Measurements from ENCODE around the gene CFAP410. TPM values are rescaled to one million over a fixed set of nuclear protein-coding genes. Genes with fewer than 3 reads are reported as not detected.

The CFAP410 gene
- total and polyA plus RNA-seq, 2 experiments from 2014 or later = 34.0 to 46.7 TPM

DNA sequence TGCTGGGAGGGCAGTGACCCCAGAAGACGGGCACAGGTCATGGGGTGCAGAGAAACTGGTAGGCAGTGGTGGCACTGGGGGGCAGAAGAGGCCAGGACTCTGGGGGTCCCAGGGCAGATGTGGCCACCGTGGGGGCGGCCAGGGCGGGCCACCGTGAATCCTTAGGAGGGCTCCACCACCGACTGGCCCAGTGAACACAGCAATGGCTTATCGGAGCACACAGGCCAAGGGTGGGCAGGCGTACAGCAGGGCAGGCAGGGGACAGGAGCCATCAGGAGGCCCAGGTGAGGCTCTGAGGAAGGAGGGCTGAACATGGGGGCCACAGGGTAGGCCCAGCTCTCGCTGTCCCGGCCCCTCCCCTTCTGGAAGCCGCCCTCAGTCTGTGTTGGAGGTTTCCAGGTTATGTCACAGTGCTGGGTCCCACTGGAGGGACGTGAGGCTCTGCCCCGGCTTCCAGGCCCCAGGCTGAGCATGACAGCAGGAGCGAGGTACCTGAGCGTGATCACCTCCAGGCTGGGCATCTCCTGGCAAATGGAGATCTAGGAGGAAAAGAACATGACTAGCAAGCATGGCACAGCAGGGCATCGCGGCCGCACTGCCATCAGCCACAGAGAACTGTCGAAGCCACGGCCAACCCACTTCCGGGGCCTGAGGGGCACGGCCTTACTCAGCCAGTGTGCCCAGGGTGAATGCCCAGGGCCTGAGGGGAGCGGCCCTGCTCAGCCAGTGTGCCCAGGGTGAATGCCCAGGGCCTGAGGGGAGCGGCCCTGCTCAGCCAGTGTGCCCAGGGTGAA is 3.7 kb downstream of the CFAP410 start:
- Histone ChIP-seq H3K4me1 (ENCODE audit: low read depth) (peaks cover 4% of the 10 kb centered on the region), H3K36me3 (no peaks in the 10 kb centered on the region), H3K27ac (no peak overlapping the region), H3K9me3 (ENCODE audit: low read depth) (no peaks in the 10 kb centered on the region), H3K4me3 (no peak overlapping the region), H3K27me3 (no peaks in the 10 kb centered on the region)
- no peak for DNase-seq (ENCODE audit: low read depth in 1 of 2, low spot score in 1 of 2)
- TF ChIP-seq, protein P1, sequence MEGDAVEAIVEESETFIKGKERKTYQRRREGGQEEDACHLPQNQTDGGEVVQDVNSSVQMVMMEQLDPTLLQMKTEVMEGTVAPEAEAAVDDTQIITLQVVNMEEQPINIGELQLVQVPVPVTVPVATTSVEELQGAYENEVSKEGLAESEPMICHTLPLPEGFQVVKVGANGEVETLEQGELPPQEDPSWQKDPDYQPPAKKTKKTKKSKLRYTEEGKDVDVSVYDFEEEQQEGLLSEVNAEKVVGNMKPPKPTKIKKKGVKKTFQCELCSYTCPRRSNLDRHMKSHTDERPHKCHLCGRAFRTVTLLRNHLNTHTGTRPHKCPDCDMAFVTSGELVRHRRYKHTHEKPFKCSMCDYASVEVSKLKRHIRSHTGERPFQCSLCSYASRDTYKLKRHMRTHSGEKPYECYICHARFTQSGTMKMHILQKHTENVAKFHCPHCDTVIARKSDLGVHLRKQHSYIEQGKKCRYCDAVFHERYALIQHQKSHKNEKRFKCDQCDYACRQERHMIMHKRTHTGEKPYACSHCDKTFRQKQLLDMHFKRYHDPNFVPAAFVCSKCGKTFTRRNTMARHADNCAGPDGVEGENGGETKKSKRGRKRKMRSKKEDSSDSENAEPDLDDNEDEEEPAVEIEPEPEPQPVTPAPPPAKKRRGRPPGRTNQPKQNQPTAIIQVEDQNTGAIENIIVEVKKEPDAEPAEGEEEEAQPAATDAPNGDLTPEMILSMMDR (IDR thresholded peaks at IDR 0.05; ENCODE audit: low read depth, low read length) = no peak

DNA sequence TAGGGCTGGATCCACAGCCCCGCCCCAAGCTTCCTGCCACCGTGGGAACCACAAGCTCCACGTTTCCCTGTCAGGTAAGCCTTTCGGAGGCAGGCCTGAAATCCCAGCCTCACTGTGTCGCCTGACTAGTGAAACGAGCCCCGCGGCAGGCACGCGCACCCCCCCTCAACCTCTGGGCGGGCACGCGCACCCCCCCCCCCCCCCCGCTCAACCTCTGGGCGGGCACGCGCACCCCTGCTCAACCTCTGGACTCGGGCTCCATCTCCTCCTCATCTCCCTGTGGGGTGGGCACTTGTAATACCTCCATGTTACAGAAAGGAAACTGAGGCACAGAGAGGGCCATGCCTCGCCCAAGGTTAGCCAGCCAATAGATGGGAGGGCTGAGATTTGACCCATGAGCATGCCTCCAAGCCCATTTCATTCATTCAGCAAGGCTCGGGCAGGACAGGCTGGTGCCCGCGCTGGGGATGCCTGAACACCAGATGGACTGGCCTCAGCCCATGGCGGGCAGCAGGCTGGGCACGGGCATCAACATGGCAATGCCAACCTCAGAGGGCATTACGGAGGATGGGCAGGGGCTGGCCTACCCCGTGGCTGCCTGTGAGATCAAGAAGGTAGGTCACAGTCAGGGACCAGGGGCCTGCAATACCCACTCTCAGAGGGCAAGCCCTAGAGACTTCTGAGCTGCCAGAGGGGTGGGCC is 4.7 kb downstream of the CFAP410 start:
- Histone ChIP-seq H3K9me3 (ENCODE audit: low read depth) (no peaks in the 10 kb centered on the region), H3K4me3 (no peak overlapping the region), H3K4me1 (ENCODE audit: low read depth) (peaks cover 4% of the 10 kb centered on the region), H3K36me3 (no peaks in the 10 kb centered on the region), H3K27me3 (no peaks in the 10 kb centered on the region), H3K27ac (no peak overlapping the region)
- DNase-seq (ENCODE audit: low read depth in 1 of 2, low spot score in 1 of 2) = no peak
- TF ChIP-seq, protein P1 (IDR thresholded peaks at IDR 0.05; ENCODE audit: low read depth, low read length) = no peak

DNA sequence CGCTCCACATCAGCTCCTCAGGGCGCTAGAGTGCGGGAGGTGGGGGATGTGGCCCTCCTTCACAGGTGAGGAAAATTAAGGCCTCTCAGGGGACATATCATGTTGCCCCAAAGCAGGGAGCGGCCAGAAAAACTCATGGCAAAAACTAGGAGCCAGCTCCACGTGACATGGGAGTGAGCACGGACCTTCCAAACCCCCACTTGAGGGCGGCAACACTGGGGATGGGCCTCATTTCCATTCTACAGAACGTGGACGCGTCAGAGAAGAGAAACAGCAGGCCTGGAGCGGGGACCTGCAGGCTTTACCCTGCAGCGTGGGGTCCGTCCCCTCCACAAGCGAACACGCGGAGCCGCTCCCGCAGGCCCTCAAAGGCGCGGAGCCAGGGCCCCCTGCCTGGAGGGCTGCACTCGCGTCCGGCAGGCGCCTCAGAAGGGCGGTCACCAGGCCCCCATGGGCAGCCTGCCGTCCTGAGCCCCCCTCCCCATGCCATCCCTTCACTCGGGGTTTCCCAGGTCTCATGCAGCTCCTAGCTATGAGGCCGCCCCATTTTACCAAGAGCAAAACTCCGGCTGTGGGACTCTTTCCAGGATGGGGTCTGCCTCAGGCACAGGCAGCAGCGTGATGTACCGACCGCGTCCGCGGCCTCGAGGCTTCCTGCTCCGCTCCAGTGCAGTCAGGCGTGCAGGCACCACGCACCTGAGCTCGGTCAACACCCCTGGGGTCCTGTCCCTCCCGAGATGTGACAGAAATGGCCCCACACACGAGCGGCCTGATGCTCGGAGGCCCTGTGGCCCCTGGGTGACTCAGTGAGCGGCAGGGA is 5.5 kb downstream of the CFAP410 start:
- no peak overlapping the region for H3K4me3 ChIP-seq
- no peak for DNase-seq (ENCODE audit: low read depth in 1 of 2, low spot score in 1 of 2)
- TF ChIP-seq, protein P1 (IDR thresholded peaks at IDR 0.05; ENCODE audit: low read depth, low read length) = no peak
- H3K4me1 ChIP-seq (ENCODE audit: low read depth) = peaks cover 4% of the 10 kb centered on the region
- no peaks in the 10 kb centered on the region for H3K9me3 ChIP-seq (ENCODE audit: low read depth)
- H3K27me3 ChIP-seq = no peaks in the 10 kb centered on the region
- H3K36me3 ChIP-seq = no peaks in the 10 kb centered on the region
- no peak overlapping the region for H3K27ac ChIP-seq

DNA sequence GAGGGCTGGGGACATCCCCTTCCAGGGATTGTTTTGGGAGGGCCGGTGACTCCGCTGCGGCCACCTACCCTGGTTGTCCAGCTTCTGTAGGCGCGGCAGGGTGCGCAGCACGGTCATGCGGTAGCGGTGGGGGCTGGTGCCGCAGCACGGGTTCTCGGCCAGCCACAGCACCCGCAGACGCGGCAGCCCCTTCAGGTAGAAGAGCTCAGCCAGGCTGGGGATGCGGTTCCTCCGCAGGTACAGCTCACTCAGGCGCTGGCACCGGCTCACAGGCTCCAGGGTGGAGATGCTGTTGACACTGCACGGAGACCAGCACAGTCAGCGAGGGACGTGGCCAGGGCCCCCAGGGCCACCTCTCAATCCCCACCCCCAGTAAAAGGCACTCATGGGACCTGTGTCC is 6.2 kb downstream of the CFAP410 start:
- Histone ChIP-seq H3K27me3 (no peaks in the 10 kb centered on the region), H3K4me3 (no peak overlapping the region), H3K4me1 (ENCODE audit: low read depth) (peaks cover 3% of the 10 kb centered on the region), H3K36me3 (no peaks in the 10 kb centered on the region), H3K9me3 (ENCODE audit: low read depth) (no peaks in the 10 kb centered on the region), H3K27ac (no peak overlapping the region)
- no peak for DNase-seq (ENCODE audit: low read depth in 1 of 2, low spot score in 1 of 2)
- TF ChIP-seq, protein P1 (IDR thresholded peaks at IDR 0.05; ENCODE audit: low read depth, low read length) = no peak

DNA sequence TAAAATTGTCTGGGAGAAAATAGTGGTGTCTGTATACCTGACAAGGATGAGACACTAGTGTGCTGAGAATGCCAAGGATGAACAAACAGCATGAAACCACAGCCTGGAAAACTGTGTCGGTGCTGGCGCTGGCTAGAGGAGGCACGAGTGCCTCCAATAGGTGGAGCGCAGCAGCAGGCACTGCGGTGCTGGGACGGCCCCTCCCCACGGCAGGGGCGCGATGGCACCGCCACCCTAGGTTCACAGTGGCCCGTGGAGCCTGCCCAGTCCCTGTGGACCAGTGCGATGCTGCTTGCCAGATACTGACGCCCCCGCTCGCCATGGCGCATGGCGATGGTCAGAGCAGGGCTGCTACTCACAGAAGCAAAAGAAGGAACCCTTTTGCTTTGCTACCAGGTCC is 6.8 kb downstream of the CFAP410 start:
- Histone ChIP-seq H3K4me1 (ENCODE audit: low read depth) (no peaks in the 10 kb centered on the region), H3K4me3 (no peak overlapping the region), H3K27ac (no peak overlapping the region), H3K27me3 (no peaks in the 10 kb centered on the region), H3K9me3 (ENCODE audit: low read depth) (no peaks in the 10 kb centered on the region), H3K36me3 (no peaks in the 10 kb centered on the region)
- DNase-seq (ENCODE audit: low read depth in 1 of 2, low spot score in 1 of 2) = no peak
- TF ChIP-seq, protein P1 (IDR thresholded peaks at IDR 0.05; ENCODE audit: low read depth, low read length) = no peak
